GM12878 (cell line): Measurements from ENCODE around the gene NRXN3. TPM values are rescaled to one million over a fixed set of nuclear protein-coding genes. Genes with fewer than 3 reads are reported as not detected.

Experiments used
- ATAC-seq: fragments of 200-7000 bp; cut with Tn5 transposase; 3 replicates; pipeline ENCODE4 v1.9.1; 2020; ENCODE audit warnings: mild to moderate bottlenecking, moderate library complexity
- BruUV-seq: library from RNA; stranded (reverse); fragments of 400-500 nt; replicated peaks from 2 replicates; lab custom pipeline; 2021; lab: Mats Ljungman, UMichigan
- CTCF ChIA-PET: fragments of 300-600 bp; sonication (Branson Sonifier 250); formaldehyde crosslinking; extraction: SDS; loops from one replicate; lab custom pipeline; 2021; ENCODE audit warnings: inconsistent platforms; lab: Yijun Ruan, JAX
- POLR2A ChIA-PET: fragments of 350-600 bp; formaldehyde crosslinking; extraction: SDS; loops from one replicate; lab custom pipeline; 2021; ENCODE audit warnings: inconsistent platforms; lab: Charles Lee
- RAD21 ChIA-PET: fragments of 300-600 bp; sonication (Branson Sonifier 250); formaldehyde crosslinking; loops from one replicate; lab custom pipeline; 2023; ENCODE audit warnings: antibody characterized with exemption; ENCODE audit not compliant: unreplicated experiment; lab: Charles Lee
- SMC1A ChIA-PET: fragments of 300-600 bp; sonication (Branson Sonifier 250); formaldehyde crosslinking; loops from one replicate; lab custom pipeline; 2023; ENCODE audit not compliant: unreplicated experiment, uncharacterized antibody; lab: Charles Lee
- DNase-seq: peaks from one replicate; pipeline ENCODE4 v3.0.0-alpha.2; 2011; ENCODE audit warnings: low read depth, low spot score
- FAIRE-seq: peaks from 3 replicates; lab custom pipeline; 2011; peaks lifted over from hg19 to GRCh38; lab: Jason Lieb, UNC
- H2AFZ ChIP-seq: 2 replicates; pipeline ENCODE4 v1.6.0; 2011; ENCODE audit warnings: low read depth, low read length, control low read depth; ENCODE audit not compliant: control insufficient read depth
- H3K27ac ChIP-seq: 2 replicates; pipeline ENCODE4 v1.5.1; 2011; ENCODE audit warnings: control low read depth; ENCODE audit not compliant: control insufficient read depth, insufficient read depth
- H3K27me3 ChIP-seq, 2 experiments: replicated peaks in 1 of 2; 2 replicates each; pipeline versions ENCODE4 v1.6.0 to v1.6.1; 2011; ENCODE audit warnings: low read length in 1 of 2; ENCODE audit not compliant: control insufficient read depth in 2 of 2, insufficient read depth in 2 of 2
- H3K36me3 ChIP-seq, 2 experiments: 2 replicates each; pipeline ENCODE4 v1.5.1; 2011; ENCODE audit warnings: low read length in 1 of 2; ENCODE audit not compliant: control insufficient read depth in 2 of 2, insufficient read depth in 2 of 2
- H3K4me1 ChIP-seq: 2 replicates; pipeline ENCODE4 v1.6.1; 2011; ENCODE audit warnings: mild to moderate bottlenecking, low read length, moderate library complexity, mixed read lengths; ENCODE audit not compliant: control insufficient read depth, insufficient read depth
- H3K4me2 ChIP-seq: 2 replicates; pipeline ENCODE4 v1.6.0; 2011; ENCODE audit warnings: control low read depth; ENCODE audit not compliant: control insufficient read depth, insufficient read depth
- H3K4me3 ChIP-seq: fragments of 200-600 bp; sonication (generic); 2 replicates; pipeline ENCODE4 v1.5.1; 2016
- H3K79me2 ChIP-seq: 2 replicates; pipeline ENCODE4 v1.6.0; 2011; ENCODE audit warnings: low read length; ENCODE audit not compliant: control insufficient read depth, insufficient read depth
- H3K9ac ChIP-seq: 2 replicates; pipeline ENCODE4 v1.8.0; 2011; ENCODE audit warnings: low read length, control low read depth, mixed read lengths; ENCODE audit not compliant: control insufficient read depth, insufficient read depth
- H3K9me3 ChIP-seq: replicated peaks from 3 replicates; pipeline ENCODE4 v1.5.1; 2011; ENCODE audit warnings: mild to moderate bottlenecking, low read length; ENCODE audit not compliant: control insufficient read depth, insufficient read depth
- H4K20me1 ChIP-seq: 2 replicates; pipeline ENCODE4 v1.6.0; 2011; ENCODE audit not compliant: control insufficient read depth, insufficient read depth
- CBX3 ChIP-seq: fragments of 200-600 bp; sonication (generic); IDR thresholded peaks from 2 replicates; pipeline ENCODE4 v1.6.1; 2016; ENCODE audit warnings: low read depth, borderline replicate concordance
- CEBPB ChIP-seq, 2 experiments: fragments of 150-350 bp in 1 of 2; IDR thresholded peaks; 2 replicates each; pipeline ENCODE4 v1.6.1; 2012 to 2014; ENCODE audit warnings: low read depth in 2 of 2, low read length in 2 of 2, borderline replicate concordance in 1 of 2, inconsistent platforms in 1 of 2
- FOXM1 ChIP-seq: IDR thresholded peaks from 2 replicates; pipeline ENCODE4 v1.6.1; 2012; ENCODE audit warnings: low read depth, mild to moderate bottlenecking, inconsistent platforms, low read length, moderate library complexity
- GATAD2B ChIP-seq: fragments of 450-650 bp; conservative IDR thresholded peaks from 2 replicates; pipeline ENCODE4 v1.6.1; 2017; ENCODE audit warnings: low read depth, mild to moderate bottlenecking, moderate library complexity
- HCFC1 ChIP-seq: fragments of 150-350 bp; IDR thresholded peaks from 2 replicates; pipeline ENCODE4 v1.6.1; 2014; ENCODE audit warnings: low read length
- RCOR1 ChIP-seq: conservative IDR thresholded peaks from 2 replicates; pipeline ENCODE4 v1.6.1; 2012; ENCODE audit warnings: low read depth, low read length, improper control_type of control experiment
- RELA ChIP-seq: fragments of 450-650 bp; IDR thresholded peaks from 2 replicates; pipeline ENCODE4 v1.8.0; 2014; ENCODE audit warnings: borderline replicate concordance; ENCODE audit not compliant: partially characterized antibody
- STAT1 ChIP-seq: fragments of 450-650 bp; conservative IDR thresholded peaks from 2 replicates; pipeline ENCODE4 v1.6.1; 2014; ENCODE audit warnings: antibody characterized with exemption, mild to moderate bottlenecking
- TARDBP ChIP-seq: IDR thresholded peaks from 2 replicates; pipeline ENCODE4 v1.6.1; 2016; ENCODE audit warnings: borderline replicate concordance
- WGBS: methylation state at CpG from one replicate; pipeline ENCODE4 v1.1.6; 2016; ENCODE audit warnings: low lambda C conversion rate; ENCODE audit not compliant: insufficient replicate concordance, insufficient coverage; ENCODE audit errors: missing lambda C conversion rate; 5-methylcytosine and 5-hydroxymethylcytosine counted together
- in situ Hi-C: fragments of 300-500 bp; cut with MboI; formaldehyde crosslinking; loops from 9 replicates; pipeline ENCODE4 v1.14.3; 2018; ENCODE audit warnings: mixed read lengths
- intact Hi-C: fragments of 100-400 bp; cut with micrococcal nuclease; formaldehyde crosslinking; loops from one replicate; pipeline ENCODE4 v1.14.2; 2022; ENCODE audit not compliant: unreplicated experiment
- polyA plus RNA-seq, 11 experiments: library from polyadenylated mRNA; depleted of rRNA in 4 of 11; unstranded in 6 of 11; stranded (reverse) in 5 of 11; fragments of >200 nt; fragmentation: Nextera tagmentation in 4 of 11; fragmentation: Illumina TruSeq in 1 of 11; extraction: Ambion mirVana in 4 of 11; extraction: Trizol in 1 of 11; gene quantifications; 1 replicate in 1 of 11; 2 replicates in 10 of 11; pipeline versions ENCODE4 v1.2.1 to v1.2.3, GENCODE V29; 2011 to 2016; ENCODE audit warnings: inconsistent platforms in 2 of 11, missing spikeins in 2 of 11, low read depth in 1 of 11
- total RNA-seq, 4 experiments: library from RNA; depleted of rRNA in 3 of 4; stranded (reverse); fragments of >200 nt in 3 of 4; fragmentation: Illumina TruSeq in 1 of 4; extraction: Trizol in 1 of 4; gene quantifications; 2 replicates each; pipeline versions ENCODE4 v1.2.1 to v1.2.3, GENCODE V29; 2013 to 2021
- TF ChIP-seq, protein P1 (sequence below): fragments of 450-650 bp; IDR thresholded peaks from 2 replicates; pipeline ENCODE4 v1.6.1; 2018; ENCODE audit warnings: mild to moderate bottlenecking, low read depth, moderate library complexity; ENCODE audit not compliant: partially characterized antibody

NRXN3 gene
- total and polyA plus RNA-seq, 10 of the 15 experiments (the other 5 are each of a cell fraction or from before 2014, with no cell fraction given): 0.52 to 3.3 (median 1.4) TPM

DNA sequence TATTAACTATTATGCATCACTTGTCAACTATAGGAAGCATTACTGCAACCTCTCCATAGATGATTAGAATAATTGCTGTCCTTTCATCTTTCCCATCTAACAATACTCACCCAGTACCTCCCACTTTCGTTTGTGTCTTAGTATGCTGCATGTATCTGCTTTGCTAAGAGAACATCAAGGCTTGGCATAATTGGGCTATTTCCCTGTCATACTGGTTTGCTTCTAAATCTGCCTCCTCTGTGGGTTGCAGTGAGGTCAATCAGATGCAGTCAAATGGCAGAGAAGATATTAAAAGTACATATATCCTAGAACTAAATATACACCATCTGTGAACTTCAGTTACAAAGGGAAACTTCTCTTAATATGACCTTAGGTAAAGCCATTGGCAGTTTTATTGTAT, 1330.3 kb downstream of the NRXN3 start:
- RAD21 ChIA-PET: no interaction called here
- no peaks in the 10 kb centered on the region for H3K27me3 ChIP-seq
- no peak for ATAC-seq
- H3K4me2 ChIP-seq: no peak overlapping the region
- no peak for FAIRE-seq
- no peaks in the 10 kb centered on the region for H3K36me3 ChIP-seq
- H3K79me2 ChIP-seq: no peaks in the 10 kb centered on the region
- no peak overlapping the region for H3K27ac ChIP-seq
- CTCF ChIA-PET: no interaction called here
- H2AFZ ChIP-seq: no peak overlapping the region
- POLR2A ChIA-PET: no interaction called here
- in situ Hi-C loops: no loop called here
- no TSS peak for BruUV-seq
- H3K9me3 ChIP-seq: no peaks in the 10 kb centered on the region
- H3K9ac ChIP-seq: no peak overlapping the region
- no peaks in the 10 kb centered on the region for H4K20me1 ChIP-seq
- intact Hi-C loops: no loop called here
- no peak for DNase-seq
- TF ChIP-seq STAT1 (no peak), RELA (no peak), RCOR1 (no peak), CEBPB (IDR thresholded peaks at IDR 0.05; ENCODE audit: borderline replicate concordance in 1 of 2, low read depth in 2 of 2, low read length in 2 of 2) (no peak), GATAD2B (no peak)
- WGBS: 0% methylated on average over 1 of the region's 1 CpG
- H3K4me1 ChIP-seq: no peaks in the 10 kb centered on the region
- SMC1A ChIA-PET: no interaction called here
- H3K4me3 ChIP-seq: no peak overlapping the region

DNA sequence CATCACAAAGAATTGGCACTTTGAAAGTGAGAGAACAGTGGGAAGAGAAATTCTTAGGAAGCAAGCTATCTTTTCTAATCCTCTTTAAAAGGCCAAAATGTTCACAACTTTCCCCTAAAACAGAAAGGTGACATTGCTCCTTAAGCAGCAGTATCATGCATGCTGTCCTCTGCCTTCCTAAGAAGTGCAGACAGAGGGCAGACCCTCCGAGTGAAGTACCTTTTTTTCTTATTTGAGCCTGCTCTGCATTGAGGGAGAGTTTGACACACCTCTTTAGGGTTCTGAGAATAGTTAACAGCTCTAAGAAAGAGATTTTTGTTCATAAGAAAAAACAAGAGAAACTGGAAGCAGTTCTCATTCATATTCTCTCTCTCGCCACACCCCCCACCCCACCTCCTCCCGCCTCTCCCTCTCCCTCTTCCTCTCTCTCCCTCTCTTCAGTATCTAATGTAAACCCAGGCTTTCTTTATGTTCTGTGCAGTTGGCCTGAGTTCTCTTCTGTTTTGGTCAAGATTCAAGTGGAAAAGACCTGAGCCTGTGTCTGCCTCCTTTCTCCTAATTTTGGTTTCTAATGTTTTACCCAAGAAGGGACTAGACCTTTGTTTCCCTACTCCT, 1332.1 kb downstream of the NRXN3 start:
- intact Hi-C loops (no loop called here), in situ Hi-C loops (no loop called here)
- Histone ChIP-seq H3K79me2 (no peaks in the 10 kb centered on the region), H2AFZ (no peak overlapping the region), H3K9ac (no peak overlapping the region), H3K4me2 (no peak overlapping the region), H3K4me1 (no peaks in the 10 kb centered on the region), H4K20me1 (no peaks in the 10 kb centered on the region), H3K9me3 (no peaks in the 10 kb centered on the region), H3K4me3 (no peak overlapping the region), H3K36me3 (no peaks in the 10 kb centered on the region), H3K27ac (no peak overlapping the region), H3K27me3 (no peaks in the 10 kb centered on the region)
- WGBS: 29% methylated on average over 3 of the region's 3 CpGs
- RAD21 ChIA-PET: no interaction called here
- POLR2A ChIA-PET: no interaction called here
- DNase-seq: no peak
- CTCF ChIA-PET: no interaction called here
- SMC1A ChIA-PET: interaction anchor here (0.8 kb wide), 1 partner anchor 60 kb away, joined by 3 read pairs; no protein-coding TSS in a partner anchor
- FAIRE-seq: no peak
- TF ChIP-seq FOXM1 (no peak), HCFC1 (no peak), TARDBP (no peak), CBX3 (no peak)
- TF ChIP-seq, protein P1, sequence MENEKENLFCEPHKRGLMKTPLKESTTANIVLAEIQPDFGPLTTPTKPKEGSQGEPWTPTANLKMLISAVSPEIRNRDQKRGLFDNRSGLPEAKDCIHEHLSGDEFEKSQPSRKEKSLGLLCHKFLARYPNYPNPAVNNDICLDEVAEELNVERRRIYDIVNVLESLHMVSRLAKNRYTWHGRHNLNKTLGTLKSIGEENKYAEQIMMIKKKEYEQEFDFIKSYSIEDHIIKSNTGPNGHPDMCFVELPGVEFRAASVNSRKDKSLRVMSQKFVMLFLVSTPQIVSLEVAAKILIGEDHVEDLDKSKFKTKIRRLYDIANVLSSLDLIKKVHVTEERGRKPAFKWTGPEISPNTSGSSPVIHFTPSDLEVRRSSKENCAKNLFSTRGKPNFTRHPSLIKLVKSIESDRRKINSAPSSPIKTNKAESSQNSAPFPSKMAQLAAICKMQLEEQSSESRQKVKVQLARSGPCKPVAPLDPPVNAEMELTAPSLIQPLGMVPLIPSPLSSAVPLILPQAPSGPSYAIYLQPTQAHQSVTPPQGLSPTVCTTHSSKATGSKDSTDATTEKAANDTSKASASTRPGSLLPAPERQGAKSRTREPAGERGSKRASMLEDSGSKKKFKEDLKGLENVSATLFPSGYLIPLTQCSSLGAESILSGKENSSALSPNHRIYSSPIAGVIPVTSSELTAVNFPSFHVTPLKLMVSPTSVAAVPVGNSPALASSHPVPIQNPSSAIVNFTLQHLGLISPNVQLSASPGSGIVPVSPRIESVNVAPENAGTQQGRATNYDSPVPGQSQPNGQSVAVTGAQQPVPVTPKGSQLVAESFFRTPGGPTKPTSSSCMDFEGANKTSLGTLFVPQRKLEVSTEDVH: no peak
- no TSS peak for BruUV-seq
- ATAC-seq: no peak
